Measurements from ENCODE around the gene C1QB.
A peak's percentile ranks its signal among the peaks of the same experiment; 100 is the strongest.
"Not testable (repeated sequence)": the region's sequence is repeated elsewhere in the genome, so short reads cannot be mapped to it uniquely, and the experiment has no call there.

The C1QB gene

DNA sequence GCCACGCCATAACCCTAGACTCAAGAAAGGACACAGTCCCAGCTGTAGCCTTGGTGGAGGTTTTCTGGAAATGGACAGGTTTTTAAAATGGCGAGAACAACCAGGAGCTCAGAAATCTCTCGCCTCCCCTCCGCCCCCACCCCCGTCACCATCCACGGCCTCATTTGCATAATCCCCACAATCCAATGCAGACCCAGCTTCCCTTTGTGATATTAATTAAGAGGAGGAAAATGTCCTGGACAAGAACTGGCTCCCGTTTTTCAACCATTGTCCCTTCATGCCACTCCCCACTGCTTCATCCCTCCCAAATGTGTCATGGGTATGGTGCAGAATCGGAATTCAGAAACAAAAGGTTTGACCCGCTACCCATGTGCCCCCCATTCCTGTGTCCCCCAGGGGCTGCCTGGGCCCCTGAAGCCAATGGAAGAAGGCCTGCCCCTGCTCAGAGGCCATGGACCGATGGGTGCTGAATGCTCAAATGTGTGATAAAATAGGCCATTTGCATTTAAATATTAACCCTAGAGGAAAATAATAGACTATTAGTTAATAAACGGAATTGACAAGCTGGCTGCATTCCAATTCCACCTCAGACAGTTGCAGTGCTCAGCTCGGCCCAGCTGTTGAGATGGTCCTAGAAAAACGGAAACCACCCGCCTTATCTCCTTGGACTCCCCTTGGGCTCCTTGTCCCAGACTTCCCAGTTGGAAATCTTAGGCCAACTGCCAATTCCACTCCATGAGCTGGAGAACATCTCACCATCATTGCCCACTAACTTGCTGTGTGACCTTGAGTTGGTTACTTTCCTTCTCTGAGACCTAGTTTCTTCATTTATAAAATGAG lies 46.9 kb downstream of the C1QB start:
- DNase-seq, result no peak

- DNase-seq, result no peak
These were observed 49.5 kb downstream of the C1QB start for GRCh38 chr1:22702296-22703085.

GRCh38 chr1:22704440-22705067 lies 51.5 kb downstream of the C1QB start:
- peak; percentile 83 for DNase-seq

- no peak for DNase-seq
These were observed 52.5 kb downstream of the C1QB start for GRCh38 chr1:22705586-22705985.

GRCh38 chr1:22706100-22706499 lies 53.1 kb downstream of the C1QB start:
- not testable (repeated sequence) for DNase-seq

- no peak for DNase-seq
These were observed 55.7 kb downstream of the C1QB start for GRCh38 chr1:22708777-22709176.

DNA sequence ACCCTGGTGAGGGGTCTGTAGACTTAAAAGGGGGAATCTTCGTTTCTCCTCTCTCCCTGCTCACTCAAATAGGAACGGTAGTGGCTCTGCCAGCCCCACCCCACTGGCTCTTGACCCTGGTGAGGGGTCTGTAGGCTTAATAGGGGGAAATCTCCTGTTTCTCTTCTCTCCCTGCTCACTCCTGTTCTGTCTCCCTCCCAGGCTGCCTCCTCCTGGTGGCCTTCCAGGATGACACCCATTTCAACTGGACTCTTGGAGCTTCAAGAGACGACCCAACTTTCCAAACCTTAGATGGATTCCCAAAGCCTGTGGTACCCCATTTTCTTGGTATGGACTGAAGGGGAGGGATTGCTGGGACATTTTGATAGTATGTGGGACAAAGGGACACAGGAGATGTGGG lies 56.2 kb downstream of the C1QB start:
- no peak for DNase-seq

GRCh38 chr1:22709891-22710700 lies 57.1 kb downstream of the C1QB start:
- DNase-seq, result peak; percentile 76

DNA sequence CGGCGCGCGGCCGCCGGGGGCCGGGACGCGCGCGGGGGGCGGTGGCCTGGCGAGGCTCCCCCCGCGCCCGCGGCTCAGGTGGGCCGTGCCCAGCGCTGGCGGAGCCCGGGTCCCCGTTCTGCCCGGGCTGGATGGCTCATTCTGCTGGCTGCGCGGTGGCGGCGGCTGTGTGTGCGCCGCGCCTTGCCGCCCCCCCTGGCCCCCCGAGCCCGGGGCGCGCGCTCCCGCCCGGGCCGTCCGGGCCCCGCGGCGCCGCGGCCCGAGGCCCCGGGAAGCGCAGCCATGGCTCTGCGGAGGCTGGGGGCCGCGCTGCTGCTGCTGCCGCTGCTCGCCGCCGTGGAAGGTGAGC lies 57.6 kb downstream of the C1QB start, which contains the start of gene EPHB2:
EPHB2 (plus strand) TSS at position 139 of the 349 bp plus-strand sequence; CDS start at position 283, 144 bp downstream.
- DNase-seq, result peak; percentile 59

DNA sequence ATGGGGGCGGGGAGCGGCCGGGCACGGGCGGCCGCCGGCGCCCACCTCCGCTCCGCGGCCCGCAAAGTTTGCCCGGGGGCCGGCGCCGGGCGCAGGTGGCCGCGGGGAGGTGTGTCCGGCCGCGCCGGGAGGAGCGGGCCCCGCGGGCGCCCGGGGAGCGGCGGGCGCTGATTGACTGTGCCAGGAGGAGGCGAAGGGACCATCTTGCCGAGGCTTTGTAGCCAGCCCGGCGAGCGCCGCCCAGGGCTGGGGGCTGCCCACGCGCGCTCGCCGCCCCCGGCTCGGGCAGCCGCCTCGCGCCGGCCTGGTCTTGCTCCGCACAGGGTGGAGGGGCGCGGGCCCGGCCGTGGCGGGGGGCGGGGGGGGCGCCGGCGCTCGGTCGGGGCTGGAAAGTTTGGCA lies 58.0 kb downstream of the C1QB start:
- no peak for DNase-seq
